GM18858 (cell line): ENCODE data around the gene RALGPS1.

Source experiments
- ATAC-seq: cut with Tn5 transposase; IDR thresholded peaks from one replicate; pipeline ENCODE4 v1.9.1; 2021; ENCODE audit not compliant: unreplicated experiment

Gene RALGPS1

DNA sequence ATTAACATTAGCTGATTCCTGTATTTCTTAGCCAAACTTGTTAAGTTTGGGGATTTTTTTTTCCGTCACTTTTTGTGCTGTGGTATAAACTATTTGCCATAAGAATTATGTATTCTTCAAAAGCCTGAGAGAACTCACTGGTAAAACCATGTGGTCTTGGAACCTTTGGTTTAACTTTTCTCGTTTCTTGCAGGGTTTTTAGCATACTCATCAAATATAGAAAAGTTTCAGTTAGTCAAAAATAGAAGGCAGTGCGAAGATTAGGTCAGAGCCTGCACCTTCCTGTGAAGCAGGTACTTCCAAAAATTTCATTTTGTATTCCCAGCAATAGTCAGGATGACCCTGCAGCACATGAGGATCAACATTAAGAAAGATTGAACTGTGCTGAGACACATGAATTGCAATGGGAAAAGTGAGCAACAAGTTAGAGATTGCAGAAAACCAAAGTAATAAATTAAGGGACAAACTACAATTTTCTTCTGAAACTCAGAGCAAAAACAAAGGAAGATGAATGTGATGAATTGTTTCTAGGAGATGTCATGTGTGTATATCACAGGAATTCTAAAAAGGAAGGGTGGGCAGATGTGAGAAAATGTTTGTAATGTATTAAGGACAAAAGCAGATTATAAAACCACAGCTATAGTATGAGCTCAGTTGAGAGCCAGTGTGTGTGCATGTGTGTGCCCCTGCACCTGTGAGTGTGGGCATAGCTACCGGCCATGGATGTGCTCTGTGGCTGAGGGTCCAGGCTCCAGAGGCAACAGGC is 105.6 kb downstream of the RALGPS1 start:
- no peak for ATAC-seq

- no peak for ATAC-seq
Observed at GRCh38 chr9:127020802-127021078, 106.2 kb downstream of the RALGPS1 start.

GRCh38 chr9:127021664-127022363 is 107.2 kb downstream of the RALGPS1 start:
- no peak for ATAC-seq

DNA sequence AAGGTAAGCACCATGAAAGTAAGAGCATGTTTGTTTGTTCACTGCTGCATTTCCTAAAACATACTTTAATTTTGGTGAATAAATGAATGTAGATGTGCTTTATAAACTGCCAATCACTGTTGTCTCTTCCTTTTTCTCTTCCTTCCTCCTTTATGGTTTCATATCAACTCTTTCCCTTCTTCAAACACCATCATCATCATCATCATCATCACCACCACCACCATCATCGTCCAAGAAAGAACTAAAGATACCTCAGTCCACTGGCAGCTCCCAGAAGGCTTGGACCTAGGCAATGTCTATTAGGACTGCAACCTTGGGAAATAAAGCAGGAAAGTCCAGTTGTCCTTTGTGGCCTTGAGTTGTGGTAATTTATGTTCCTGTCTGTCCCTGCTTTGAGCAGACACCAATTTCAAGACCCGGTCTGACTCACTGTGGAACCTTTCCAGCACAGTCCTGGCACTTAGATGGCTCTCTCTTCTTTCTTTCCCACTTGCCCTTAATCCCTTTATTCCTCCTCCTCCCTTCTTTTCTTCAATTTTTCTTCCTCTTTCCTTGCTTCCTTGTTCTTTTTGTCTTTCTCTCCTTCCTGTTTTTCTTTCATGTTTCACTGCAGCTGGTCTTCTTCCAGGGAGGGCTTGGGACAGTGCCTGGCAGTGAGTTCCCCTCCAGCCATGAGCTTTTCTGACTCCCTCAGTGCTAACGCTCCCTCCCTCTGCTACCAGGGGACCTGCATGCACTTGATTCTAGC is 108.5 kb downstream of the RALGPS1 start:
- no peak for ATAC-seq

DNA sequence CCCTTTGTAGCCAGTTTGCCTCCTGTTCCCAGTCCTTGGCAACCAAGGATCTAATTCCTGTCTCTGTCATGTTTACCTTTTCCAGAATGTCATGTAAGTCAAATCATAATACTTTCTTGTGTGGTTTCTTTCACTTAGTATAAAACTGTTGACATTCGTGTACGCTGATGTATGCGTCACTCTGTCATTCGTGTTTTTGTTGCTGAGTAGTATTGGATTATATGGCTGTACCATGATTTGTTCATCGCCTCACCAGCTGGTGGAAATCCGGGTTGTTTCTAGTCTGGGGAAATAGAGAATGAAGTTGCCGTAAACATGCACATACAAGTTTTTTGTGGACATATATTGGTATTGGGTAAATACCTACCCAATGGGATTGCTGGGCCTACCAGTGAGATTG is 110.5 kb downstream of the RALGPS1 start:
- no peak for ATAC-seq

DNA sequence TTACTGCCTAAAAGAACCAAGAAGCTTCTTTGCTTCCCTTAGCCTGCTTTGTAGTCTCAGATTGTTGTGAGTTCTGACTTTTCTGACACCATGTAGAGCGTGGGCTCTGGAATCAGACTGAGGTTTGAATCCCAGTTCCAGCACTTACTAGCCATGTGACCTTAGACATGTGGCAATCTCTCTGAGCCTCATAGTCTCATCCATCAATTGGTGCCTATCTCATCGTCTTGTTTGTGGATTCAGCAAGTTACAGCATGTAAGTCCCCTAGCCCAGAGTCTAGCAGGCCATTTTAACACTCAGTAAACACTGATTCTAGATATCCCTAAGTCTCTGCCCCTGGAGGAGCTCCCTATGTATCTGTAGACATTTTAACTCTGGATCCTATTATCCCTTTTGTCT is 113.1 kb downstream of the RALGPS1 start:
- no peak for ATAC-seq

- no peak for ATAC-seq
Observed at GRCh38 chr9:127029548-127029947, 115.0 kb downstream of the RALGPS1 start.

DNA sequence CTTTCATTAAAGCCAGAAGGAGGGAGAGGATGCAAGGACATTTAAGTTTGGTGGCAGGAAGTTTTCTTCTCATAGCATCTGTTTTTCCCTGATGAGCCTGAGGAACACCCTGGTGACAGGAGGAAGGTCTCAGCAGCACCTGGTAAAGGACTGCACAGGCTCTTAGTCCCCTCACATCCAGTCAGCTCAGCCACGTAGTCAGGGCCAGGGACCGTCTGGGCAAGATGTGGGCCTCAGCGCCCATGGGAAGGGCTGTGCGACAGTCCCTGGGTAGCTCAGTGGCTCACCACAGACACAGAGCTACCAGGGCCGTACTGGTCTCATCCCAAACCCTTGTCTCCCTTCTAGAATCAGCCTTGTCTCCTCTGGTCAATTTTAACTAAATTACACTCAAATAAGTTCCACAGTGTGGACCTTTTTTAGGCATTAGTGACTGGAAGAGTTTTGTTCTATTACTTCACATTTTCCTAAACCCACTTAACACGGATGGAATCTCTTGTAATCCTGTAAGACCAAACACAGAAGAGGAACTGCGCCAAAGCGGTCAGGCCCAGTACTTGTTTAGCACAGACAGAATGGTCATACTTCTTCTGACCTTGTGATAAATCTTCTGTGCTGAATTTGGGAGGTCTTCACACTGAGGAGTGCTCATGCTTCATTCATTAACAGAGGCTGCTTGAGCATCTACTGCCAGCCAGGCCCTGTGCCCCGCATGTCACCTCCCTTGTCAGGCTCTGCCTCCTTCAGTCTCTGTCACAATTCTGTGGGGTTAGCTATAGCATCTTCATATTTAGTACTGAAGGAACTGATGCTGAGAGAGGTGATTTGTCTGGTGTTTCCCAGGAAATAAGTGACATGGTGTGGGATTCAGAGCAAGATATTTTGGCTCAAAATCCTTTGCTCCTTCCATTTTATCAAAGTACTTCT is 116.5 kb downstream of the RALGPS1 start:
- no peak for ATAC-seq

- ATAC-seq: no peak
Observed at GRCh38 chr9:127032256-127032655, 117.7 kb downstream of the RALGPS1 start.

GRCh38 chr9:127033061-127033460 is 118.5 kb downstream of the RALGPS1 start:
- ATAC-seq: no peak

DNA sequence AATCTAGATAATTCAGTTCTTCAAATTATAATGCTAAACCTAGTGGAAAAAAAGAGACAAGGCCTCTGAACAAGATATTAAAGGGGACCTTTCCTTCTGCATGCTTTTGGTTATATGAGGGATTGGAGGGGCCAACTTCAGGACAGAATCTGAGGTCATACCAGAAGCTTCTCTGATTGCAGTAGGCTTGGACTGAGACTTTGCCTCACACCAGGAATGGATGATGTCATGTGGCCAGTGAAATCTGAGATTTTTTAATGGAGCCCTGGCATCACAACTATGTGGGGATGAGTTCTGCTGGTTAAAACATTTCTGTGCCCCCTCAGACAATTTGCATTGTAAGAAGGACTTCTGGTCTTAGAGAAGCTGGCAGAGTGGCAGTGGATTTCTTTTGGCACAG is 119.2 kb downstream of the RALGPS1 start:
- ATAC-seq: no peak

DNA sequence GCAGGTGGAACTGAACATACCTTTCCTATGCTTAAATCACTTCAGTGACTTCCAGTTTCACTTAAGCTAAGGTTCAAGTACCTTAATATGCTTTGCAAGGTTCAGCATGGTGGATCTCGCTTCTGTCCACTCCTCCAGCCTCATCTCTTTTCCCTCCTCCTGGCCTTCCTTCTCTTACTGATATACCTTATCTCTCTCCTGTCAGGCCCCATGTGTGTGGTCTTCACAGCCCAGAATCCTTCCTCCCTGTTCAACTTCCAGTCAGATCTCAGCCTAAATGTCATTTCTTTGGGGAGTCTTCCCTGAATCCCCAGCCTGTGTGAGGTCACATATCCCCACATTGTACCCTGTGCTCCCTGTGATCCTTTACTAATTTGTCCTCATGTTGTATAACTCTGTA is 120.1 kb downstream of the RALGPS1 start:
- ATAC-seq: no peak

DNA sequence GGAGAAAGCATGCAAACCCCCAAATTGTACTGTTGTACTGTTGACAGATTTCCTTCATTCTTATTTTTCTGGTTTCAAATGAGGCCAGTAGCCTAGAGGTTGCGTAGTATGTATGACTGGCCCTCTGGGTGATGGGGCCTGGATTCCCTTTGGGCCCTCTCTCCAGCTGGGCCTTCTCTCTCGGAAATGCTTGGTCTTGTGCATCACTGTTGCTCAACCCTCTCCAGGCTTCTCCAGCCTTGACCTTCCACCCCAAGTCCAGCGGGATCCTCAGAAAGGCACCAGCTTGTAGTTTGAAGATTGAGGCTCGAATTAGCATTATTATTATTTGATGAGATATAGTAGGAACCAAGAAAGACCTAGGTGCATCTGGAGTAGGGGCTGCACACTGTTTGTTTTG is 120.8 kb downstream of the RALGPS1 start:
- ATAC-seq: no peak

GRCh38 chr9:127035948-127036347 is 121.4 kb downstream of the RALGPS1 start:
- ATAC-seq: no peak

- ATAC-seq: no peak
Observed at GRCh38 chr9:127036437-127036836, 121.9 kb downstream of the RALGPS1 start.

- no peak for ATAC-seq
Observed at GRCh38 chr9:127038531-127038930, 123.9 kb downstream of the RALGPS1 start.

DNA sequence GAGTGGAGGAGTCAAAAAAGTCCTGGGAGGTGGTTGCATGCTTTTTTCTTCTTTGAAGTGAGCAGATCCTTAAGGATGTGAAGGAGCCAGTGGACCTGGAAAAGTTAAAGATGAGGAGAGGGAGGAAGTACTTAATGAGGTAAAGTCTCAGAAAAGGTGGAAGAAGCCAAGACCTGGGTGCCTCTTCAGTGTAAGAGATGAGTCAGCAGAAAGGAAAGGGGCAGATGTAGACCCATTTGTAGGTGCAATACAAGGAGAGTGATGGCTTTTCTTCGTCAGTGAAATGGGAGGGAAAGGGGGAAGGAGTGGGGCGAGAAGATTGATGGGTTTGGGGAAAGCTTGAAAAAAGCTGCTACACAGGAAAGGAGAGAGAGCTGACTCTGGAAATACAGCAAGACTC is 124.9 kb downstream of the RALGPS1 start:
- no peak for ATAC-seq

DNA sequence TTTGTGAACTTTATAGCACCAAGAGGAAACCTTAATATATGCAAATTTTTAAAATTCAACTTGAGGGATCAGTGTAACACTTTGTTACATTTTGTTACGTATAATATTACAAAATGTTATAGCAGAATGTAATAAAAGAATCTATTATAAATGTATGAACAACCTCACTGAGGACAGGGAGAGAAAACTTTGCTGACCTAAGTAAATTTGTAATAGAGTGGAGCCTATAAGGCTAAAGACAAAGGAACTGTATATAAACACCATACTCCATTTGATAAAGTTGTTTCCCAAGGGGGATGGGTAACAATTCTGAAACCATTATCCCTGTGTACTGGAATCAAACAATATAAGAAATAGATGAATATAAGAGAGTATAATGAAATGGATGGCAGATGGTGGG is 130.6 kb downstream of the RALGPS1 start:
- no peak for ATAC-seq

- ATAC-seq: no peak
Observed at GRCh38 chr9:127047971-127048370, 133.4 kb downstream of the RALGPS1 start.

- no peak for ATAC-seq
Observed at GRCh38 chr9:127049044-127049443, 134.5 kb downstream of the RALGPS1 start.

- ATAC-seq: no peak
Observed at GRCh38 chr9:127049581-127049980, 135.0 kb downstream of the RALGPS1 start.
